Activated CD8-positive, alpha-beta memory T cell treated with anti-CD3 and anti-CD28 coated beads for 1 hour (primary cell): Measurements from ENCODE around the gene RYR2.

Source experiments
- DNase-seq, 2 donors: peaks; one replicate each; pipeline ENCODE4 v3.0.0-alpha.2; 2020; ENCODE audit warnings: low read depth in 1 of 2; ENCODE audit errors: extremely low read depth in 1 of 2

RYR2 gene

GRCh38 chr1:237031480-237031879 lies 10.5 kb upstream of the RYR2 start:
- DNase-seq = no peak

- DNase-seq = no peak
These were observed 10.0 kb upstream of the RYR2 start for GRCh38 chr1:237032029-237032428.

GRCh38 chr1:237033061-237033460 lies 8.9 kb upstream of the RYR2 start:
- no peak for DNase-seq

GRCh38 chr1:237033804-237034203 lies 8.2 kb upstream of the RYR2 start:
- DNase-seq = no peak

- no peak for DNase-seq
These were observed 6.2 kb upstream of the RYR2 start for GRCh38 chr1:237035759-237036158.

GRCh38 chr1:237038211-237038610 lies 3.8 kb upstream of the RYR2 start:
- no peak for DNase-seq

GRCh38 chr1:237040823-237041222 lies 1.2 kb upstream of the RYR2 start:
- no peak for DNase-seq

GRCh38 chr1:237041461-237041794 lies 556 bp upstream of the RYR2 start:
- DNase-seq = no peak

GRCh38 chr1:237042526-237042891 lies 525 bp downstream of the RYR2 start:
- DNase-seq = no peak

- no peak for DNase-seq
These were observed 1.1 kb downstream of the RYR2 start for GRCh38 chr1:237042892-237043576.

- DNase-seq = no peak
These were observed 2.1 kb downstream of the RYR2 start for GRCh38 chr1:237043846-237044636.

GRCh38 chr1:237045278-237046016 lies 3.5 kb downstream of the RYR2 start:
- no peak for DNase-seq

GRCh38 chr1:237048803-237049202 lies 6.8 kb downstream of the RYR2 start:
- no peak for DNase-seq

- DNase-seq = no peak
These were observed 8.2 kb downstream of the RYR2 start for GRCh38 chr1:237050185-237050584.

GRCh38 chr1:237050915-237051314 lies 8.9 kb downstream of the RYR2 start:
- DNase-seq = no peak

GRCh38 chr1:237054313-237054712 lies 12.3 kb downstream of the RYR2 start:
- no peak for DNase-seq

GRCh38 chr1:237058470-237058869 lies 16.5 kb downstream of the RYR2 start:
- no peak for DNase-seq

- DNase-seq = no peak
These were observed 17.3 kb downstream of the RYR2 start for GRCh38 chr1:237059244-237059643.

- no peak for DNase-seq
These were observed 21.0 kb downstream of the RYR2 start for GRCh38 chr1:237062976-237063375.

GRCh38 chr1:237065903-237066302 lies 23.9 kb downstream of the RYR2 start:
- no peak for DNase-seq

- DNase-seq = no peak
These were observed 28.5 kb downstream of the RYR2 start for GRCh38 chr1:237070519-237070918.
